Ramos (cell line): ENCODE data around the gene CNTN4.
"Not testable (repeated sequence)": the region's sequence is repeated elsewhere in the genome, so short reads cannot be mapped to it uniquely, and the experiment has no call there.

Source experiments
- in situ Hi-C: fragments of 300-500 bp; cut with MboI; formaldehyde crosslinking; loops from one replicate; pipeline ENCODE4 v1.14.3; 2022; ENCODE audit warnings: low sequenced_read_pairs; ENCODE audit not compliant: unreplicated experiment

CNTN4 gene

GRCh38 chr3:2506776-2507175, 408.1 kb downstream of the CNTN4 start:
- in situ Hi-C loops: no loop called here

DNA sequence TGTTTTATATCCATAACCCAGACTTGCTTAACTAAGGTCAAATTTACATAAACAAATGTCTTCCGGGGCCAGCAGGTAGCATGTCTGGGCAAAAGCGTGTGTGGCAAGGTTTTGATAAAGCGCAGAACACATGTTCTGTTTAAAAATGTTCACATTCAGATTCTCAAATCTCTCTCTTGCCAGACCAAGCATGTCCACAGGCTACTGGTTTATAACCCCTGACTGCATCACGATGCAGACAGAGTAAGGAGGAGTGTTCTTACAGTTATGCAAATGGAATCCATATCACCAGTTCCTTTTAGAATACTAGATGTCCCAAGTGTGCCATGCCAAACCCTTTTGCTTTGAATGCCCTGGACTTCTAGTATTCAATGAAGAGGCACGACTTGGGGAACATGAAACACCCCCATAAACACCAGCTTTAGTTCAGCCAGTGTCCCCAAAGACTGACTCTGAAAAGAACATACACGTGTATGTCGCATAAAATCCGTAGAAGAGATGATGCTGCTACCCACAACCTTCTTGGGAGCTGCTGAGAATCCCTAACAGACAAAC, 412.0 kb downstream of the CNTN4 start:
- in situ Hi-C loops: no loop called here

- in situ Hi-C loops: no loop called here
Measured at GRCh38 chr3:2511356-2511755, 412.7 kb downstream of the CNTN4 start.

- in situ Hi-C loops: no loop called here
Measured at GRCh38 chr3:2512881-2513280, 414.2 kb downstream of the CNTN4 start.

GRCh38 chr3:2513986-2514385, 415.3 kb downstream of the CNTN4 start:
- in situ Hi-C loops: no loop called here

GRCh38 chr3:2516762-2517441, 418.2 kb downstream of the CNTN4 start:
- in situ Hi-C loops: no loop called here

- in situ Hi-C loops: no loop called here
Measured at GRCh38 chr3:2517500-2518172, 419.0 kb downstream of the CNTN4 start.

DNA sequence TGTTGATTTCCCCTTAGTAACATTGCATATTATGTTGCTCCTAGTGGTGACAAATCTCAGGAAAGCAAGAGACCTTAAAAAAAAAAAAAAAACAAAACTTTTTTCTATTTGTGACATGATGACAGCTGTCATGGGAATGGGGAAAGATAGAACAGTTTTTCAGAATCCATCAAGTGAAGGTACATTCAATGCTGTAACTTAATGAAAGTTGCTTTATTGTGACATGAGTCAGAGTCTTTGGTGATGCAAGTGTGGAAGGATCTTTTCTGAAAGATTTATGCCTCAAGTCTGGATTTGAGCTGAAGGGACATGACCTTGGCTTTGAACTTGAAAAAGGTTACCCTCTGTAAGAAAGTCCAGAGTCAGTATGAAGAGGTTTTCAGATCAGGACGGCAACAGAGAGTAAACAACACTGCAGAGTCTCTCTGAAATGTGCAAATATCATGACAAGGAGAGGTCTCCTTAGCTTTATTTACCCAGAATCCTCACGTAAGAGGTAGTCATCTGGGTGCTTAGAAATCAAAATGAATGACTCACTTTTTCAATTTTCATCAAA, 424.7 kb downstream of the CNTN4 start:
- in situ Hi-C loops: no loop called here

DNA sequence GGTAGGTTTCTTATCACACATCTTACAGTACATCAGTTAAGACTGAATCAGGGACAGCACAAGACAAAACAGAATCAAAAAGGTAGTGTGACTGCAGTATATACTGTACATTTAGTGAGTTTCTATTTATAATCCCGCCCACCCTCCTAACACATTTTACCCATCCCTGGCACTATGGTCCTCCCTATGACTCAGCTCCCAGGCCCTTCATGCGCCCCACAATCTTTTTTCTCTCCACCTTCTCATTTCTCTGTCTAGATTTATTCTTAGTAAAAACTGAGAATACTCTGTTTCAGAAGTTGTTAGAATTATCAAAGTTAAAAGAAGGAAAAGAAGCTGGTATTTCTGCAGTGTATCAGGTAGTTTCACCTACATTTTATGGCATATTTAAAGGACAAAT, 427.3 kb downstream of the CNTN4 start:
- in situ Hi-C loops: no loop called here

DNA sequence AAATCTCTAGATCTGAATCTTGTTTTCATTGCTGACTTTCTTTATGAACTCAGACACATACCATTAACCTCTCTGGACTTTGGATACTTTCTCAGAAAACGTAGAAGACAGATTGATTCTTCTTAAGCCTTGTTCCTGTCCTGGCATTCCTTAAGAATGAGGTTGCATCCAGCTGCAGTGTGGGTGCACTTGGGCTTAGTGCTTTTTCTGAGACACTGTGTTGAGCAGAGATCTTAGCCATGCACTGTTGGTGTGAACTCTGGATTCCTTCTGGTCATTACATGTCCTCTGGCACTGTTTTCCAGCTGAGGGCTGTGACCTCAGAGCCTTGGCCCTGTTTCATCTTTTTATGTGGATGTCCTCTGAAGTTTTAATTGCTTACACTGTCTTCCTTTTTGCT, 428.3 kb downstream of the CNTN4 start:
- in situ Hi-C loops: no loop called here

GRCh38 chr3:2527328-2527727, 428.7 kb downstream of the CNTN4 start:
- in situ Hi-C loops: not testable (repeated sequence)

- in situ Hi-C loops: not testable (repeated sequence)
Measured at GRCh38 chr3:2534767-2535166, 436.1 kb downstream of the CNTN4 start.

DNA sequence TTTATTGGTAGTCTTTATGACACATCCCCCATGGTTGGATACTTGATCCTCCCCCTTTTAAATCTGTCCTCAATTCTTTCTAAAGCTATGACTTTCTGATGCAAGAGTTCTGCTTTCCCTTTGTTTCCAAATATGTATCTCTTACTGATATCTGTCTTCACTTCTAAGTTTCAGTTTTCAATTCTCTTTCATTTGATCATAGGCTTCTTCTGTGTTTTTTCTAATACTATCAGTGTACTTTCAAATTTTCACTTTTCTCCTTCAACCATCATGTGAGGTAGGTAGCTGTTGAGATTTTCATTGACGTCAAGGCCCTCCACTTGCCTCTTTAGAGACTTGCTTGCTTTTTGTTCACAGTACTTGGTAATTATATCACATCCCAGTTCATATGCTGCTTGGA, 436.5 kb downstream of the CNTN4 start:
- in situ Hi-C loops: no loop called here

DNA sequence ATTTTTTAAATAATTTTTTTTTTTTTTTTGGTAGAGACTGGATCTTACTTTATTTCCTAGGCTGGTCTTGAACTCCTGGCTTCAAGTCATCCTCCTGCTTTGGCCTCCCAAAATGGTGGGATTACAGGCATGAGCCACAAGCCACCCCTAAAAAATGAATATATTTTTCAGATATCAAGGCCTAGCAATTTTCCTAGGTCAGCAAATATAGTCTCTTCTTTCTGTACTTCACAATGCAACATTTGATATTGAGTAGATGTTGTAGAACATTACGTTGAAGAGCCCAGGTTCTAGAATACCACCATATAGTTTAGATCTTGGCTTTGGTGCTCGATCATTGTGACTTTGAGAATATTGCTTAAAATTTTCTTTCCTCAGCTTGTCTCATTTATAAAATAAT, 437.9 kb downstream of the CNTN4 start:
- in situ Hi-C loops: no loop called here

DNA sequence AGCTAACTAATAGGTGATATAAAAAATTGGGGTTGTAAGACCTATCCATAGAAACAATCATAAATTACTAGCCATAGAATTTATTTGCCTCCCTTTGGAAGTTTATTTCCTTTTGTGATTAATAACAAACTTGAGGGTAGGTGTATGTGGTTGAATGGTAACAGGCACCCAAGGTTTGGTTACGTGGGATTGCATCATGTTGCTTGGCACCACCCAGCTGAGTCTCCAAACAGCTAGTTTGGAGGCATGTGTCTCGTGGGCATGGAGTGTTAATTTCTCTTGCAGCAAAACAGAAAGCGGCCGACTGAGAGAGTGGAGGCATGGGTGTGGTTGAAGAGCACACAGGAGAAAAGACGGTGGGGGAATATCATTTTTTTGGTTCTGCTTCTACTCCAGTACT, 441.4 kb downstream of the CNTN4 start:
- in situ Hi-C loops: no loop called here

DNA sequence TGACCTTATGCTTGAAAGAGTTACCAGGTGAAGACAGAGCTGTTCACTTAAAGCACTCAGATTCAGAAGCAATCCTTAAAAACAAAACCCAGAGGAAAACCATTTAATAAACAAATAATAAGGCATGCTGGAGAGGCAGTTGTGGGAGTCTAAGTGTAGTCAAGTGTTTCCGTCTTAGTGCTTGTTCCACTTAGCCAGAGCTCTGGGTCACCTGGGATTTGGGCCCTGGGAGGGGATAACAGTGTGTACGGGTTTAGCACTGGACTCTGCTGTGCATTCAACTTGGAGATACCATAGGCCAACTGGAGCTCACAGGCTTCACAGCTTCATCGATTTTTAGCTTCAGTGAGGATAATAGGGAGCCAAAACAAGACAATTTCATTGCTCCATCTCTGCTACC, 444.6 kb downstream of the CNTN4 start:
- in situ Hi-C loops: no loop called here

DNA sequence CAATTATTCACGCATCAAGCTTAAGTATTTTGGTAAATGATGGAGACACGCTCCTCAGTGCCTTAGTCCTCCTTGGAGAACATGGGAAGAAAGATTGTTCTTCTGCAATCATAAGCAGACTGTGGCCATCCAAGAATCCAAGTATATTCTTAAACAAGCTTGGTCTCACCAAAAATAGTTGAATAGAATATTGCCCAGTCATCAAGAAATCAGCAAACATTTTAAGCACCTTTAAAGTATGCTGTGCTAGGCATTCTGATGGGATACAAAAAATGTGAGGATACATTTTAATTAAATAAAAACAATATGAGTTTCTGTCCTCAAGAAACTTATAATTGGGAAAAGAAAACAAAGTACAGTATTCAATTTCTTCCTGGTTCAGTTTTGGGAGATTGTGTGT, 445.5 kb downstream of the CNTN4 start:
- in situ Hi-C loops: no loop called here

GRCh38 chr3:2544718-2545117, 446.1 kb downstream of the CNTN4 start:
- in situ Hi-C loops: no loop called here

- in situ Hi-C loops: no loop called here
Measured at GRCh38 chr3:2547049-2547448, 448.4 kb downstream of the CNTN4 start.

GRCh38 chr3:2554656-2555055, 456.0 kb downstream of the CNTN4 start:
- in situ Hi-C loops: no loop called here

- in situ Hi-C loops: no loop called here
Measured at GRCh38 chr3:2558796-2559195, 460.1 kb downstream of the CNTN4 start.

DNA sequence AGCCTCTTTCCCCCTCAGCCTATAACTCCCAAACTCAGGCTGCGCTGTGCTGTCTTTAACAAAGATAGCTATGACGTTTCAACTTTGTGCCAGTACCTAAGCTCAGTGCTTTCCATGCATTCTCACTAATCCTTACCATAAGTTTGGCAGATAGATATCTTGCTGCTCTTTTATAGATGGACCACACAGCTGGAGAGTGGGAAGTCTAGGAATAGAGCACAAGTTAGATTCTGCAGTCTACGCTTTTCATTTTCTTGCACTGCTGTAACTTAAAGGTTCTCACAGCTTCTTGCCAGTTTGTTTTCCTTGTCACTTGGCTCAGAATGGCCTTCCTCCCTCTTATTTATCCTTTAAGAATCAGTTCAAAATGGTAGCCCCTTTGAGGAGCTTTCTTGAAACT, 468.8 kb downstream of the CNTN4 start:
- in situ Hi-C loops: no loop called here
